Epithelial cell of esophagus (primary cell): Measurements from ENCODE around the gene NCSTN.

Source experiments
- DNase-seq: peaks from one replicate; pipeline ENCODE4 v3.0.0; 2010; ENCODE audit warnings: low read depth
- H3K4me3 ChIP-seq: 2 replicates; pipeline ENCODE4 v1.5.1; 2011; ENCODE audit warnings: mild to moderate bottlenecking, low read length, control low read depth
- CTCF ChIP-seq: IDR thresholded peaks from 2 replicates; pipeline ENCODE4 v1.5.1; 2011; ENCODE audit warnings: low read depth, mild to moderate bottlenecking, low read length, control low read depth, inconsistent platforms; ENCODE audit not compliant: insufficient read depth; ENCODE audit errors: missing control alignments

The NCSTN gene

GRCh38 chr1:160405331-160405877, 62.2 kb downstream of the NCSTN start:
- peak overlapping the region; percentile 31 for H3K4me3 ChIP-seq
- no peak for DNase-seq
- TF ChIP-seq CTCF: no peak

GRCh38 chr1:160406131-160406968, 63.2 kb downstream of the NCSTN start:
- no peak for TF ChIP-seq CTCF
- H3K4me3 ChIP-seq: peak overlapping the region; percentile 31
- DNase-seq: peak; percentile 76

- H3K4me3 ChIP-seq: peak overlapping the region; percentile 47
- no peak for TF ChIP-seq CTCF
- DNase-seq: peak; percentile 96
These were observed 64.9 kb downstream of the NCSTN start for GRCh38 chr1:160407839-160408801.
